Measurements from ENCODE around the gene RYR1.
"Not testable (repeated sequence)": the region's sequence is repeated elsewhere in the genome, so short reads cannot be mapped to it uniquely, and the experiment has no call there.

RYR1 gene

DNA sequence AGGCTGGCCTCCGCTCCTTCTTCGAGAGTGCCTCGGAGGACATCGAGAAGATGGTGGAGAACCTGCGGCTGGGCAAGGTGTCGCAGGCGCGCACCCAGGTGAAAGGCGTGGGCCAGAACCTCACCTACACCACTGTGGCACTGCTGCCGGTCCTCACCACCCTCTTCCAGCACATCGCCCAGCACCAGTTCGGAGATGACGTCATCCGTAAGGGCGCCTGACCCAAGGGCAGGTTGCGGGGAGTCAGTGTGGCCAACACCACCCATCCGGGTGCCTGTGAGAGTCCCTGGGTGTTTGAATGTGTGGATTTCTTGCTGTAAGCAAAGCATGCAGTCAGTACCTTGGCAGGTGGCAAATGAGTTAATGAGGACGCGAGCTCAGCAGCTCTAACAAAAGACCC is 78.8 kb downstream of the RYR1 start:
- TF ChIP-seq, protein P1, sequence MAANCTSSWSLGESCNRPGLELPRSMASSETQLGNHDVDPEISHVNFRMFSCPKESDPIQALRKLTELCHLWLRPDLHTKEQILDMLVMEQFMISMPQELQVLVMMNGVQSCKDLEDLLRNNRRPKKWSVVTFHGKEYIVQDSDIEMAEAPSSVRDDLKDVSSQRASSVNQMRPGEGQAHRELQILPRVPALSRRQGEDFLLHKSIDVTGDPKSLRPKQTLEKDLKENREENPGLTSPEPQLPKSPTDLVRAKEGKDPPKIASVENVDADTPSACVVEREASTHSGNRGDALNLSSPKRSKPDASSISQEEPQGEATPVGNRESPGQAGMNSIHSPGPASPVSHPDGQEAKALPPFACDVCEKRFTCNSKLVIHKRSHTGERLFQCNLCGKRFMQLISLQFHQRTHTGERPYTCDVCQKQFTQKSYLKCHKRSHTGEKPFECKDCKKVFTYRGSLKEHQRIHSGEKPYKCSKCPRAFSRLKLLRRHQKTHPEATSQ (tag by site-specific recombination; IDR thresholded peaks at IDR 0.05) = no peak
- TF ChIP-seq ZNF701 (tag by site-specific recombination; IDR thresholded peaks at IDR 0.05) = no peak
- no peak for TF ChIP-seq ZNF266 (tag by site-specific recombination; IDR thresholded peaks at IDR 0.05; ENCODE audit: low read depth)
- TF ChIP-seq ZNF548 (tag by site-specific recombination; IDR thresholded peaks at IDR 0.05) = no peak
- TF ChIP-seq ZNF626 (tag by site-specific recombination; IDR thresholded peaks at IDR 0.05) = no peak
- no peak for TF ChIP-seq ZNF623 (tag by site-specific recombination; IDR thresholded peaks at IDR 0.05)
- no peak for TF ChIP-seq ZNF558 (tag by site-specific recombination; IDR thresholded peaks at IDR 0.05)
- no peak for TF ChIP-seq ZNF707 (tag by site-specific recombination; IDR thresholded peaks at IDR 0.05)
- TF ChIP-seq ZNF843 (tag by site-specific recombination; IDR thresholded peaks at IDR 0.05) = no peak
- CTCF ChIA-PET = interaction anchor here (0.5 to 7.6 kb wide), 12 partner anchors 22 to 453 kb away, joined by 3 to 138 read pairs (median 6); partner anchors contain the start of genes FAM98C, MRPS12 and SARS2
- Histone ChIP-seq H3K9me3 (ENCODE audit: control insufficient read depth, insufficient read depth, low read depth, low read length) (no peaks in the 10 kb centered on the region), H3K4me3 (ENCODE audit: low read depth, low read length) (no peak overlapping the region), H3K36me3 (ENCODE audit: control insufficient read depth in 2 of 2, insufficient read depth in 1 of 2, low read length in 2 of 2) (no peaks in the 10 kb centered on the region; a peak in 1 of 3 replicates), H3K27ac (ENCODE audit: extremely low read depth, low read depth, low read length) (no peak overlapping the region), H3K4me1 (ENCODE audit: control insufficient read depth, insufficient read depth, low read length) (no peaks in the 10 kb centered on the region)
- POLR2A ChIA-PET = no interaction called here

DNA sequence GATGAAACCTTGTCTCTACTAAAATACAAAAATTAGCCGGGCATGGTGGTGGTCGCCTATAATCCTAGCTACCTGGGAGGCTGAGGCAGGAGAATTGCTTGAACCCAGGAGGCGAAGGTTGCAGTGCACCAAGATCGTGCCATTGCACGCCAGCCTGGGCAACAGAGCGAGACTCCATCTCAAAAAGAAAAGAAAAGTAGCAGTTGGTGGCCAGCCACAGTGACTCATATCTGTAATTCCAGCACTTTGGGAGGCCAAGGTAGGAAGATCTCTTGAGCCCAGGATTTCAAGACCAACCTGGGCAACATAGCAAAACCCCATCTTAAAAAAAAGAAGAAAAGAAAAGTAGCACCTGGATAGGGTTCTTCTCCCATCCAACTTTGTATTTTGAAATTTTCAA is 79.7 kb downstream of the RYR1 start:
- CTCF ChIA-PET = interaction anchor here (0.5 to 7.6 kb wide), 15 partner anchors 13 to 574 kb away, joined by 3 to 138 read pairs (median 5); partner anchors contain the start of genes EIF3K, FAM98C, MAP4K1 and MRPS12
- POLR2A ChIA-PET = not testable (repeated sequence)

DNA sequence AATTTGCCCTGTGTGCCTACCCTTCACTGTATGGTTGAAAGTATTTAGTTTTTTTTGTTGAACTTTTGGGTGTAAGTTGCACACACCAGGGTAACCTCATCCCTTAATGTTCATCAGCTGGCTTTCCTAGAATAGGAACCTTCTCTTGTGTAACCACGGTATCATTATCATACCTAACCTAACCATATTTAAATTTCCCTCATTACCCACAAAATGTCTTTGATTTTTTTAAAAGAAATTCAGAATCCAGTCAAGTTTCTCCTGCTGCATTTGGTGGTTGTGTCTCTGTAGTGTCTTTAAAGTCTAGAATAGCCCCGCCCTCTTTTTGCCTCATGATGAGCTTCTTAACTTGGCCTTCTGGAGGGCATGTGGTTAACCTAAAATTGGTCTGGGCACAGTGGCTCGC is 80.3 kb downstream of the RYR1 start:
- Histone ChIP-seq H3K4me1 (ENCODE audit: control insufficient read depth, insufficient read depth, low read length) (no peaks in the 10 kb centered on the region), H3K4me3 (ENCODE audit: low read depth, low read length) (no peak overlapping the region), H3K27ac (ENCODE audit: extremely low read depth, low read depth, low read length) (no peak overlapping the region), H3K36me3 (ENCODE audit: control insufficient read depth in 2 of 2, insufficient read depth in 1 of 2, low read length in 2 of 2) (no peaks in the 10 kb centered on the region; a peak in 1 of 3 replicates), H3K9me3 (ENCODE audit: control insufficient read depth, insufficient read depth, low read depth, low read length) (no peaks in the 10 kb centered on the region)
- ChIA-PET CTCF (interaction anchor here (0.5 to 7.6 kb wide), 22 partner anchors 9 to 816 kb away, joined by 3 to 138 read pairs (median 4); partner anchors contain the start of genes EIF3K, FAM98C, MAP4K1 and MRPS12), POLR2A (interaction anchor here (0.5 to 1.0 kb wide), 4 partner anchors 134 to 974 kb away, joined by 3 to 6 read pairs (median 3); partner anchors contain the start of gene ACTN4)
- TF ChIP-seq ZNF292 (tag by site-specific recombination; IDR thresholded peaks at IDR 0.05; ENCODE audit: borderline replicate concordance, low read depth) = no peak
- no peak for TF ChIP-seq HOXD13 (CRISPR knock-in tag; IDR thresholded peaks at IDR 0.05; ENCODE audit: borderline replicate concordance)
- no peak for TF ChIP-seq ZFP37 (tag by site-specific recombination; IDR thresholded peaks at IDR 0.05)

More for the DNA sequence above, 79.7 kb downstream of the RYR1 start:
- H3K36me3 ChIP-seq (ENCODE audit: control insufficient read depth in 2 of 2, insufficient read depth in 1 of 2, low read length in 2 of 2); H3K9me3 ChIP-seq (ENCODE audit: control insufficient read depth, insufficient read depth, low read depth, low read length); H3K4me3 ChIP-seq (ENCODE audit: low read depth, low read length); H3K27ac ChIP-seq (ENCODE audit: extremely low read depth, low read depth, low read length); H3K4me1 ChIP-seq (ENCODE audit: control insufficient read depth, insufficient read depth, low read length): not testable (repeated sequence)

DNA sequence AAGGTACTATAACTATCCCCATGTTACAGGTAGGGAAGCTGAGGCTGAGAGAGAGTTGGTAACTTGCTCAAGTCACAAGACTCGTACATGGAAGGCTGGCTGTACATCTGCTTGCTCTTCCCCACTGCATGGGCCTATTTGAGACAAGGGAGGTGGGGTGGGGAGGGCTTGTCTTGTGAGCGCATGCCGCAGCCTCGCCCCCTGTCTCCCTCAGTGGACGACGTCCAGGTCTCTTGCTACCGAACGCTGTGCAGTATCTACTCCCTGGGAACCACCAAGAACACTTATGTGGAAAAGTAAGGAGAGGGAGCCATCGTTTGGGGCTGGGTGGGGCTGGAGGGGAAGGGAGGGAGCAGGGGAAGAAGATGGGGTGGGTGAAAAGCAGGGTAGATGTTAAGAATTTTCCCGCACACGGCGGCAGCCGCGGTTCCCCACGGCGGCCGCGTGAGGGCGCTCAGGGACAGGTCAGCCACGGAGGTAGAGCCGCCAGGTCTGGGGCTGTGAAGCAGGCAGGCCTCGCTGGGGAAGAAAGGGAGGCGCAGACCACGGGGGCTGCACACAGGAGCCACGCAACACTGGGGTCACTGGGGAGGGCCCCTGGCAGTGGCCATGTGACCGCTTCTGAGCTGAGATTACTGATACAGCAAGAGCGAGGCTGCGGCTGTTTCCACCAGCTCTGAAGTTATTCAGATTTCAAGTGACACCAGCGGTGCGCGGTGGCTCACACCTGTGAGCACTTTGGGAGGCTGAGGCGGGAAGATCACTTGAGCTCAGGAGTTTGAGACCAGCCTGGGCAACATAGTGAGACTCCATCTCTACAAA is 81.5 kb downstream of the RYR1 start:
- Histone ChIP-seq H3K27ac (ENCODE audit: extremely low read depth, low read depth, low read length) (no peak overlapping the region), H3K36me3 (ENCODE audit: control insufficient read depth in 2 of 2, insufficient read depth in 1 of 2, low read length in 2 of 2) (no peaks in the 10 kb centered on the region; a peak in 1 of 3 replicates), H3K4me1 (ENCODE audit: control insufficient read depth, insufficient read depth, low read length) (no peaks in the 10 kb centered on the region), H3K4me3 (ENCODE audit: low read depth, low read length) (no peak overlapping the region), H3K9me3 (ENCODE audit: control insufficient read depth, insufficient read depth, low read depth, low read length) (no peaks in the 10 kb centered on the region)
- POLR2A ChIA-PET = interaction anchor here (0.6 to 1.7 kb wide), 4 partner anchors 104 to 132 kb away, joined by 3 to 6 read pairs (median 4); partner anchors contain the start of genes ACTN4 and EIF3K
- CTCF ChIA-PET = interaction anchor here (0.5 to 7.6 kb wide), 62 partner anchors 9 to 1305 kb away, joined by 3 to 138 read pairs (median 4); partner anchors contain the start of genes ACTN4, EIF3K, FAM98C and MAP4K1
- TF ChIP-seq GLI2 (tag by site-specific recombination; IDR thresholded peaks at IDR 0.05; ENCODE audit: borderline replicate concordance, low read depth) (no peak), RBAK (tag by site-specific recombination; IDR thresholded peaks at IDR 0.05) (no peak), ZNF629 (tag by site-specific recombination; IDR thresholded peaks at IDR 0.05) (0 out of 2 replicates have a peak, but pooled peaks have one; percentile 11), ZNF155 (tag by site-specific recombination; IDR thresholded peaks at IDR 0.05) (no peak), ZNF76 (tag by site-specific recombination; IDR thresholded peaks at IDR 0.05; ENCODE audit: borderline replicate concordance, low read depth) (no peak; the same call in 1 of the 2 replicates), SCRT1 (tag by site-specific recombination; IDR thresholded peaks at IDR 0.05; ENCODE audit: borderline replicate concordance) (peak; percentile 65; the same call in 1 of the 2 replicates), ZNF48 (tag by site-specific recombination; IDR thresholded peaks at IDR 0.05) (no peak), ZSCAN16 (tag by site-specific recombination; IDR thresholded peaks at IDR 0.05) (no peak), ZBTB8A (tag by site-specific recombination; IDR thresholded peaks at IDR 0.05) (peak; percentile 20; the same call in 1 of the 2 replicates), ZNF248 (tag by site-specific recombination; IDR thresholded peaks at IDR 0.05) (no peak), ZIC2 (tag by site-specific recombination; IDR thresholded peaks at IDR 0.05) (no peak), ZNF544 (tag by site-specific recombination; IDR thresholded peaks at IDR 0.05) (no peak), IKZF3 (tag by site-specific recombination; IDR thresholded peaks at IDR 0.05) (no peak)

Data from HEK293 (cell line).